Thyroid gland (tissue), 4 donors: ENCODE measurements around the gene WNK2. TPM values are rescaled to one million over a fixed set of nuclear protein-coding genes. Genes with fewer than 3 reads are reported as not detected.

Source experiments
- DNase-seq, 2 donors: peaks; one replicate each; pipeline ENCODE4 v3.0.0-alpha.2; 2019
- H3K27ac ChIP-seq, 3 donors: fragments of 200-600 bp; sonication (generic); 1 replicate in 2 of 3; 2 replicates in 1 of 3; pipeline ENCODE4 v1.5.1; 2016 to 2019; ENCODE audit warnings: mild to moderate bottlenecking in 1 of 3, moderate library complexity in 1 of 3
- H3K27me3 ChIP-seq: fragments of 200-600 bp; sonication (generic); one replicate; pipeline ENCODE4 v1.5.1; 2019
- H3K36me3 ChIP-seq, 2 donors: fragments of 200-600 bp; sonication (generic); one replicate each; pipeline ENCODE4 v1.5.1; 2016 to 2019
- H3K4me1 ChIP-seq, 2 donors: fragments of 200-600 bp; sonication (generic); one replicate each; pipeline ENCODE4 v1.5.1; 2017 to 2019
- H3K4me3 ChIP-seq, 3 donors: fragments of 200-600 bp; sonication (generic); replicated peaks in 1 of 3; 1 replicate in 2 of 3; 2 replicates in 1 of 3; pipeline ENCODE4 v1.5.1; 2016; ENCODE audit warnings: mild to moderate bottlenecking in 1 of 3
- H3K9me3 ChIP-seq: fragments of 200-600 bp; sonication (generic); one replicate; pipeline ENCODE4 v1.5.1; 2017
- POLR2A ChIP-seq, 2 donors: fragments of 450-650 bp; IDR thresholded peaks; one replicate each; pipeline ENCODE4 v1.6.1; 2017; ENCODE audit warnings: antibody characterized with exemption in 2 of 2, mild to moderate bottlenecking in 2 of 2, moderate library complexity in 1 of 2
- WGBS, 2 donors: methylation state at CpG; one replicate each; pipeline ENCODE4 v1.1.5; 2017; 5-methylcytosine and 5-hydroxymethylcytosine counted together
- intact Hi-C: fragments of 100-400 bp; cut with DNase I; formaldehyde crosslinking; loops from one replicate; pipeline ENCODE4 v1.15.1; 2023
- total RNA-seq, 4 donors: library from RNA; depleted of rRNA; stranded (reverse); fragments of >200 nt; gene quantifications; one replicate each; pipeline ENCODE4 v1.2.3, GENCODE V29; 2016
- TF ChIP-seq, protein P1 (sequence below), 6 experiments: fragments of 200-600 bp in 3 of 6; fragments of 450-650 bp in 3 of 6; sonication (generic) in 3 of 6; IDR thresholded peaks; one replicate each; pipeline ENCODE4 v1.5.1; 2016 to 2019; ENCODE audit warnings: antibody characterized with exemption in 6 of 6, mild to moderate bottlenecking in 2 of 6, inconsistent platforms in 1 of 6, moderate library complexity in 1 of 6

The WNK2 gene
- total RNA-seq, 4 donors from 2014 or later = 0.94 to 8.5 (median 8.1) TPM

DNA sequence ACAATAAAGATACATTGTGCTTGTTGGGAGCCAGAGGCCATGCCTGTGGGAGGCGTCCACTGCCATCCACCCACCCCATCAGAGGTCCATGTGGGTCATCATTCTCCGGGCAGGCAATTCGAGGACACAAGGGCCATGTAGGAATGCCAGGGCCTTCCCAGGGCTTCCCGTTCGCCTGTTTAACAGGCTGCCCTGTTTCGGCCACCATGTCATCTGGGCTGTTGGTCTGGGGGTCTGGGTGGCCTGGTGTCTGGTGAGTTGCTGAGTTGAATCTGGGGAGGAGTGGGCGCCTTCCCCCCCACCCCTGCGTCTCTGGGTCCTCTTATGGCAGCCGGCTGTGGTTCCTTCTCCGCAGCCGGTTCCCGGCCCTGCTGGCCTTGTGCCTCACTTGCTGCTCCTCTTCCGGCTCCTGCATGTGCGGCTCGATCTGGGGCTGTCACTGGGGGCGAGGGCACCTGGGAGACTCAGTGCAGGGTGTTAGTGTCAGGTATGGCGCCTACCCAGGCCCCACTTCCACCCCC is 117.4 kb downstream of the WNK2 start:
- TF ChIP-seq, protein P1, sequence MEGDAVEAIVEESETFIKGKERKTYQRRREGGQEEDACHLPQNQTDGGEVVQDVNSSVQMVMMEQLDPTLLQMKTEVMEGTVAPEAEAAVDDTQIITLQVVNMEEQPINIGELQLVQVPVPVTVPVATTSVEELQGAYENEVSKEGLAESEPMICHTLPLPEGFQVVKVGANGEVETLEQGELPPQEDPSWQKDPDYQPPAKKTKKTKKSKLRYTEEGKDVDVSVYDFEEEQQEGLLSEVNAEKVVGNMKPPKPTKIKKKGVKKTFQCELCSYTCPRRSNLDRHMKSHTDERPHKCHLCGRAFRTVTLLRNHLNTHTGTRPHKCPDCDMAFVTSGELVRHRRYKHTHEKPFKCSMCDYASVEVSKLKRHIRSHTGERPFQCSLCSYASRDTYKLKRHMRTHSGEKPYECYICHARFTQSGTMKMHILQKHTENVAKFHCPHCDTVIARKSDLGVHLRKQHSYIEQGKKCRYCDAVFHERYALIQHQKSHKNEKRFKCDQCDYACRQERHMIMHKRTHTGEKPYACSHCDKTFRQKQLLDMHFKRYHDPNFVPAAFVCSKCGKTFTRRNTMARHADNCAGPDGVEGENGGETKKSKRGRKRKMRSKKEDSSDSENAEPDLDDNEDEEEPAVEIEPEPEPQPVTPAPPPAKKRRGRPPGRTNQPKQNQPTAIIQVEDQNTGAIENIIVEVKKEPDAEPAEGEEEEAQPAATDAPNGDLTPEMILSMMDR (IDR thresholded peaks at IDR 0.05) = no peak
- no peak for TF ChIP-seq POLR2A (IDR thresholded peaks at IDR 0.05)
- Histone ChIP-seq H3K4me3 (no peak overlapping the region), H3K27ac (no peak overlapping the region), H3K4me1 (no peaks in the 10 kb centered on the region), H3K36me3 (no peaks in the 10 kb centered on the region), H3K9me3 (no peaks in the 10 kb centered on the region), H3K27me3 (no peaks in the 10 kb centered on the region)
- DNase-seq = no peak
- intact Hi-C loops = loop anchor here (5.0 kb wide), 1 partner anchor 189 kb away; no protein-coding TSS in a partner anchor
- WGBS, 2 donors = 90 to 94% methylated on average over 8 to 9 of the region's 17 CpGs

DNA sequence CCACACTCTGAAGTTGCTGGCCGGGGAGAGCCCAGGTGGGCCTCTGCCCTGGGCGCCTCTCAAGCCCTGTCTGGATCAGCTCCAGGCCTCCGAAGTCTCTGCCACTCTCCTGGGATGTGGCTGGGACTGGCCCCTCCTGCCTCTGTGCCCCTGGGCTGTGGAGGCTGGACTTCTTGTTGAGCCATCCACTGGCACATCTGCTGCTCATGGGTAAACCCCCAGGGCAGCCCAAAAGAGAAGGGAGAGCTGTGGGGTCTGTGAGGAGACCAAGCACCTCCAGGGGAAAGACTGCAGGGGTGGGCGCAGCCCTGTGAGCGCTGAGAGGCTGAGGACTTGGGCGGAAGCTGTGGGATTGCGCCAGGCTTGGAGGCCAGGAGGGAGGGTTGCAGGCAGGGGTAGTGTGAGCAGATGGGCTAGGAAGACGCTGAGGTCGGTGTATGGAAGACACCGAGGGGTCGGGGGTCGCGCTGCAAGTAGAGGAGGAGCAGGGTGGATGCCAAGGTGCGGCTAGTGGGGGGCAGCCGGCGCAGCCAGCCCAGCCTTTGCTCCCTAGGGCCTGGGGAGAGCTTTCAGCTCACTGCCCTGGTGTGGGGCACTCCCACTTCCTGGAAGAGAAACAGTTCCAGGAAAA is 118.1 kb downstream of the WNK2 start:
- H3K9me3 ChIP-seq = no peaks in the 10 kb centered on the region
- WGBS, 2 donors = 90 to 91% methylated on average over 16 of the region's 16 CpGs
- no peaks in the 10 kb centered on the region for H3K27me3 ChIP-seq
- H3K4me1 ChIP-seq = no peaks in the 10 kb centered on the region
- TF ChIP-seq, protein P1 (IDR thresholded peaks at IDR 0.05) = no peak
- TF ChIP-seq POLR2A (IDR thresholded peaks at IDR 0.05) = no peak
- no peak overlapping the region for H3K27ac ChIP-seq
- no peak for DNase-seq
- no peaks in the 10 kb centered on the region for H3K36me3 ChIP-seq
- intact Hi-C loops = loop anchor here (5.0 kb wide), 1 partner anchor 190 kb away; no protein-coding TSS in a partner anchor
- H3K4me3 ChIP-seq = no peak overlapping the region

DNA sequence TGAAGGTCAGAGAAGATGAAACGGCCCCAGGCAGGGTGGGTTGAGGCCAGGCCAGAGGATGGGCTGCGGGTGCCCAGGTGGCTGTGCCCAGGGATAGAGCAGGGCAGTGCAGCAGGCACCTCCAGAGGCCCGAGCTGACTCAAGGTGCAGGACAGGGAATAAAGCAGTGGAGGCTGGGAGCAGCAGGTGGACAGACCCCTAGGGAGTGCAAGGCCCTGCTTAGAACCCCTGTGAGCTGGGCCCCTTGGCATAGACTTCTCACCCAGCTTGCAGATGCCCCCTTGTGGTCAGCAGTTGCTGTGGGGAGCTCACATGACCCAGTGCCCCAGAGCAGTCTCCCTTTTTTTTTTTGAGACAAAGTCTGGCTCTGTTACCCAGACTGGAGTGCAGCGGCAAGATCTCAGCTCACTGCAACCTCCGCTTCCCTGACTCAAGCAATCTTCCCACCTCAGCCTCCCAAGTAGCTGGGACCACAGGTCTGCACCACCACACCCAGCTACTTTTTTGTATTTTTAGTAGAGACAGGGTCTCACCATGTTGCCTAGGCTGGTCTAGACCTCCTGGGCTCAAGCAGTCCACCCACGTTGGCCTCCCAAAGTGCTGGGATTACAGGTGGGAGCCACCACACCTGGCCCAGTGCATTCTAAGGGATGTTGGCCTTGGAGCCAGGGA is 118.8 kb downstream of the WNK2 start:
- 84 to 88% methylated on average over 6 of the region's 6 CpGs for WGBS, 2 donors
- Histone ChIP-seq H3K4me3 (no peak overlapping the region), H3K4me1 (no peaks in the 10 kb centered on the region), H3K36me3 (no peaks in the 10 kb centered on the region), H3K9me3 (no peaks in the 10 kb centered on the region), H3K27ac (no peak overlapping the region), H3K27me3 (no peaks in the 10 kb centered on the region)
- no peak for TF ChIP-seq POLR2A (IDR thresholded peaks at IDR 0.05)
- TF ChIP-seq, protein P1 (IDR thresholded peaks at IDR 0.05) = peak in 4 of 6 experiments; percentile 35 to 61 (median 54)
- intact Hi-C loops = loop anchor here (5.0 kb wide), 1 partner anchor 190 kb away; no protein-coding TSS in a partner anchor
- peak; percentile 55 to 68 for DNase-seq

DNA sequence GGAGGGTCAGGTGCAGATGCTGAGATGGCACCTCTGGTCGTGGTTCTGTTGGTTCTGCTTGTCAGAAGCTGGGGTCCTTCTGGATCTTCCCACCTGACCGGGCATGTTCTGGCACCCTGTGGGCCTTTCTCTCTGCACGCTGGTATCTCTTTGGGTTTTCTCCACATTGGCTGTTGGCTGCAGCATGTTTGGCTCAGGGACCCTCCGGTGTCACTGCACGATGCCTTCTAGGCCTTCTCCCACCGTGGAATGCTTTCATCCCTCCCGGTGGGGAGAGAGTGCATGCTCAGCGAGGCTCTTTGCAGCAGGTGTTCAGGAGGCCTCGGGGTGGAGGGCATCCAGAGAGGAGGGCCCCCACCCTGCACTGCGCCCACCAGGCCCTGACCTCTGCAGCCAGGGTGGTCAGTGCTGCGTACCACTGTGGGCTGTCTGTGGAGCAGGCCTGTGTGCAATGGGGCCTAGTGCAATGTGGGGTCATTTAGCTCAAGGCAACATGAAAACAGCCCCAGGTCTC is 119.4 kb downstream of the WNK2 start:
- Histone ChIP-seq H3K4me1 (no peaks in the 10 kb centered on the region), H3K9me3 (no peaks in the 10 kb centered on the region), H3K36me3 (no peaks in the 10 kb centered on the region), H3K27ac (no peak overlapping the region), H3K27me3 (no peaks in the 10 kb centered on the region), H3K4me3 (no peak overlapping the region)
- TF ChIP-seq, protein P1 (IDR thresholded peaks at IDR 0.05) = no peak
- no peak for TF ChIP-seq POLR2A (IDR thresholded peaks at IDR 0.05)
- intact Hi-C loops = loop anchor here (5.0 kb wide), 1 partner anchor 191 kb away; no protein-coding TSS in a partner anchor
- WGBS, 2 donors = 90 to 94% methylated on average over 5 to 11 of the region's 11 CpGs
- no peak for DNase-seq
